Panc1 (cell line): ENCODE results near the gene EFCAB10. TPM values are rescaled to one million over a fixed set of nuclear protein-coding genes. Genes with fewer than 3 reads are reported as not detected.

Experiments used
- ATAC-seq: fragments of 200-7000 bp; cut with Tn5 transposase; 2 replicates; pipeline ENCODE4 v1.9.1; 2020; ENCODE audit warnings: mild to moderate bottlenecking, moderate library complexity
- BruUV-seq: library from RNA; stranded (reverse); fragments of 400-500 nt; replicated peaks from 2 replicates; lab custom pipeline; 2021; lab: Mats Ljungman, UMichigan
- CTCF ChIA-PET: fragments of 300-600 bp; sonication (Branson Sonifier 250); formaldehyde crosslinking; loops from one replicate; lab custom pipeline; 2022; ENCODE audit warnings: antibody characterized with exemption; lab: Charles Lee
- POLR2A ChIA-PET: fragments of 300-600 bp; sonication (Branson Sonifier 250); formaldehyde crosslinking; loops from one replicate; lab custom pipeline; 2022; ENCODE audit warnings: antibody characterized with exemption; lab: Charles Lee
- DNase-seq: peaks from one replicate; pipeline ENCODE4 v3.0.0-alpha.2; 2010; ENCODE audit warnings: low read depth, low spot score
- H3K27ac ChIP-seq: 2 replicates; pipeline ENCODE4 v1.5.1; 2011; ENCODE audit warnings: mild to moderate bottlenecking, low read length, inconsistent platforms
- H3K27me3 ChIP-seq: fragments of 200-500 bp; sonication (Bioruptor generic); 2 replicates; pipeline ENCODE4 v1.6.0; 2014; ENCODE audit warnings: low read length, inconsistent platforms; ENCODE audit not compliant: control insufficient read depth, insufficient read depth
- H3K36me3 ChIP-seq: fragments of 200-500 bp; sonication (Bioruptor generic); 2 replicates; pipeline ENCODE4 v1.5.1; 2014; ENCODE audit warnings: inconsistent platforms, mild to moderate bottlenecking, low read length, moderate library complexity; ENCODE audit not compliant: control insufficient read depth, insufficient read depth
- H3K4me1 ChIP-seq: 2 replicates; pipeline ENCODE4 v1.5.1; 2011; ENCODE audit warnings: inconsistent platforms, mild to moderate bottlenecking, low read length, moderate library complexity; ENCODE audit not compliant: control insufficient read depth, insufficient read depth
- H3K4me3 ChIP-seq, 2 experiments: 2 replicates each; pipeline ENCODE4 v1.5.1; 2011 to 2012; ENCODE audit warnings: low read depth in 2 of 2, low read length in 2 of 2, mild to moderate bottlenecking in 2 of 2, inconsistent platforms in 1 of 2, moderate library complexity in 1 of 2
- H3K9me3 ChIP-seq: fragments of 200-500 bp; sonication (Bioruptor generic); 2 replicates; pipeline ENCODE4 v1.5.1; 2014; ENCODE audit warnings: low read depth, mild to moderate bottlenecking, inconsistent platforms, low read length, moderate library complexity; ENCODE audit not compliant: control insufficient read depth, insufficient read depth
- POLR2AphosphoS5 ChIP-seq: IDR thresholded peaks from 2 replicates; pipeline ENCODE4 v1.6.1; 2012; ENCODE audit warnings: mild to moderate bottlenecking, low read depth, low read length, moderate library complexity
- REST ChIP-seq, 2 experiments: IDR thresholded peaks; 2 replicates each; pipeline ENCODE4 v1.6.1; 2011 to 2012; ENCODE audit warnings: low read depth in 2 of 2, control low read depth in 1 of 2, low read length in 1 of 2, mild to moderate bottlenecking in 1 of 2, moderate library complexity in 1 of 2; ENCODE audit not compliant: insufficient read depth in 1 of 2
- SIN3A ChIP-seq: IDR thresholded peaks from 2 replicates; pipeline ENCODE4 v1.6.1; 2012; ENCODE audit warnings: low read depth, mild to moderate bottlenecking, low read length, moderate library complexity, borderline replicate concordance; ENCODE audit not compliant: insufficient read depth
- TCF7L2 ChIP-seq: IDR thresholded peaks from 2 replicates; pipeline ENCODE4 v1.6.1; 2011; ENCODE audit warnings: mild to moderate bottlenecking, low read depth, low read length, inconsistent platforms
- in situ Hi-C: cut with HindIII; loops from 2 replicates; pipeline ENCODE4 v1.10.0; 2016; ENCODE audit warnings: low sequenced_read_pairs, low pct_unique_long_range_greater_than_20kb
- intact Hi-C: fragments of 100-400 bp; cut with micrococcal nuclease; formaldehyde crosslinking; loops from one replicate; pipeline ENCODE4 v1.10.0; 2022; ENCODE audit not compliant: unreplicated experiment
- total RNA-seq: library from RNA; stranded (reverse); gene quantifications from one replicate; pipeline ENCODE4 v1.2.1, GENCODE V29; 2021; ENCODE audit not compliant: unreplicated experiment
- TF ChIP-seq, protein P1 (sequence below): fragments of 450-650 bp; IDR thresholded peaks from 2 replicates; pipeline ENCODE4 v1.5.1; 2017; ENCODE audit warnings: mild to moderate bottlenecking

The EFCAB10 gene
- total RNA-seq, 1 experiment from 2014 or later: not detected

DNA sequence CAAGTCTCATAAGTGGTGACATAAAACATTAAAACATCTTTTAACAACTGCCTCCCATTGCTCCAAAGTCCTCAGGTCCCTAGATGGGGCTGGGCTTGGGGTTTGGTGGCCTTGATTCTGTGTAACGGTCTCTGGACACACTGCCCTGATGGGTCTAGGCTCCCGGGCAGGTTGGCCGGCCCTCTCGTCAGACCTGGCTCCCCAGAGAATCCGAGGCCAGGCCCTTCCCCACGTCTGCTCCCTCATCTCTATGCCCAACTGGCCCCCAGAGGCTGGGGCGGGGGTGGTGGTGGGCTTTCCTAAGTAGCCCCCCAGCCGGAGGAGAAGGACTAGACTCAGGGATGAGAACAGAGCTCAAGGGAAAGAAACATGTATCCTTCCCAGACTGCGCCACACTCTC lies 31.5 kb upstream of the EFCAB10 start:
- H3K9me3 ChIP-seq: no peaks in the 10 kb centered on the region
- DNase-seq: no peak
- TF ChIP-seq SIN3A: no peak
- TF ChIP-seq POLR2AphosphoS5: no peak
- no peak for TF ChIP-seq TCF7L2
- no peak for TF ChIP-seq REST (IDR thresholded peaks at IDR 0.05; ENCODE audit: insufficient read depth in 1 of 2, low read depth in 2 of 2, low read length in 1 of 2)
- TF ChIP-seq, protein P1, sequence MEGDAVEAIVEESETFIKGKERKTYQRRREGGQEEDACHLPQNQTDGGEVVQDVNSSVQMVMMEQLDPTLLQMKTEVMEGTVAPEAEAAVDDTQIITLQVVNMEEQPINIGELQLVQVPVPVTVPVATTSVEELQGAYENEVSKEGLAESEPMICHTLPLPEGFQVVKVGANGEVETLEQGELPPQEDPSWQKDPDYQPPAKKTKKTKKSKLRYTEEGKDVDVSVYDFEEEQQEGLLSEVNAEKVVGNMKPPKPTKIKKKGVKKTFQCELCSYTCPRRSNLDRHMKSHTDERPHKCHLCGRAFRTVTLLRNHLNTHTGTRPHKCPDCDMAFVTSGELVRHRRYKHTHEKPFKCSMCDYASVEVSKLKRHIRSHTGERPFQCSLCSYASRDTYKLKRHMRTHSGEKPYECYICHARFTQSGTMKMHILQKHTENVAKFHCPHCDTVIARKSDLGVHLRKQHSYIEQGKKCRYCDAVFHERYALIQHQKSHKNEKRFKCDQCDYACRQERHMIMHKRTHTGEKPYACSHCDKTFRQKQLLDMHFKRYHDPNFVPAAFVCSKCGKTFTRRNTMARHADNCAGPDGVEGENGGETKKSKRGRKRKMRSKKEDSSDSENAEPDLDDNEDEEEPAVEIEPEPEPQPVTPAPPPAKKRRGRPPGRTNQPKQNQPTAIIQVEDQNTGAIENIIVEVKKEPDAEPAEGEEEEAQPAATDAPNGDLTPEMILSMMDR: no peak
- H3K27ac ChIP-seq: no peak overlapping the region
- CTCF ChIA-PET: no interaction called here
- intact Hi-C loops: no loop called here
- no peaks in the 10 kb centered on the region for H3K36me3 ChIP-seq
- no peak for ATAC-seq
- no TSS peak for BruUV-seq
- in situ Hi-C loops: no loop called here
- H3K4me3 ChIP-seq: no peak overlapping the region
- H3K27me3 ChIP-seq: no peaks in the 10 kb centered on the region
- POLR2A ChIA-PET: no interaction called here
- no peaks in the 10 kb centered on the region for H3K4me1 ChIP-seq

DNA sequence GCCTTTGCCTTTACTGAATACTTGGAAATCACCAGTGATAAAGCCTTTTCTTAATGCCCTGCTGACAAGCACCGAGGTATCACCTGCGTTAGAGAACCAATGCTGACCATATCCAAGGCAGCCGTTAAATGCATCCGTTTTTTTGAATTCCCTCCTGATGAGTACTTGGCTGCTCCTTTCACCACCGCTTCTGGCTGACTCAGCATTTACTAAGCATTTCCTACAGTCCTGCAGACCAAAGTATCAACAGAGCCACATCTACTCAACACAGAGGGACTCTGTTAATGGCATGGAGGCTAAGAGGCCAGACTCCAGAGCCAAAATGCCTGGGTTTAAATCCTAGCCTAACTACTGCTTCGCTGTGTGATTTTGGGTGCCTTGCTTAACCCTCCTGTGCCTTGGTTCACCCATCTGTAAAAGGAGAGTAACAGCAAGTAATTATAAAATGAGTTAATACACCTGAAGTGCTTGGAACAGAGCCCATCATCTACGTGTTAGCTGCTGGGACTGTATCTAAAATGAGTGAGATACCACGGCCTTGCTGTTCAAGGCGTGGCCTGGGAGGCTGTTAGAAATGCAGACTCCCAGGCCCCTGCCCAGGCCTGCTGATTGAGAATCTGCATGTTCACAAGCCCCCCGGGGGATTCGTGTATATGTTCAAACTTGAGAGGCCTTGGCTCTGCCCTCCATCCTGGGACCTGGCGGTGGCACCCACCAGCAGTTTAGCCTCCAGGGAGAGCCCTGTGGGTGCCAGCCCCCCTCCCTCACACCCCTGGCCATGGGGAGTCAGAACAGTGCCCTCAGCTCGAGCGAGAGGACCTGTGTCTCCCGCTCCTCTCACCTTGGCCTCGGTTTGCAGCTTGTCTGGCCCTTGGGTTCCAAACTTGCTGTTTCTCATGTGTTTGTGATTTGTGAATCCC lies 30.8 kb upstream of the EFCAB10 start:
- intact Hi-C loops (no loop called here), in situ Hi-C loops (no loop called here)
- ATAC-seq: no peak
- no peak for TF ChIP-seq TCF7L2
- no peak for TF ChIP-seq REST (IDR thresholded peaks at IDR 0.05; ENCODE audit: insufficient read depth in 1 of 2, low read depth in 2 of 2, low read length in 1 of 2)
- no peak for TF ChIP-seq SIN3A
- TF ChIP-seq, protein P1: no peak
- TF ChIP-seq POLR2AphosphoS5: no peak
- Histone ChIP-seq H3K27me3 (no peaks in the 10 kb centered on the region), H3K4me1 (no peaks in the 10 kb centered on the region), H3K36me3 (no peaks in the 10 kb centered on the region), H3K27ac (no peak overlapping the region), H3K9me3 (no peaks in the 10 kb centered on the region), H3K4me3 (no peak overlapping the region)
- ChIA-PET POLR2A (no interaction called here), CTCF (no interaction called here)
- no TSS peak for BruUV-seq
- DNase-seq: no peak
